Kidney (tissue), 14 donors: ENCODE measurements around the gene B2M. TPM values are rescaled to one million over a fixed set of nuclear protein-coding genes. Genes with fewer than 3 reads are reported as not detected.
"Not testable (repeated sequence)": the region's sequence is repeated elsewhere in the genome, so short reads cannot be mapped to it uniquely, and the experiment has no call there.

Experiments
- DNase-seq, 5 donors: peaks; one replicate each; pipeline ENCODE4 v3.0.0-alpha.2; 2013 to 2020
- FAIRE-seq: peaks from 2 replicates; lab custom pipeline; 2012; peaks lifted over from hg19 to GRCh38; lab: Jason Lieb, UNC
- H3K27ac ChIP-seq, 2 donors: one replicate each; pipeline ENCODE4 v1.7.0; 2013; ENCODE audit warnings: low read depth in 2 of 2, low read length in 2 of 2, inconsistent platforms in 1 of 2
- H3K27me3 ChIP-seq: one replicate; pipeline ENCODE4 v1.7.1; 2013; ENCODE audit warnings: low read length, inconsistent platforms; ENCODE audit not compliant: control insufficient read depth, insufficient read depth
- H3K36me3 ChIP-seq, 3 donors: one replicate each; pipeline versions ENCODE4 v1.7.0 to v1.7.1; 2013; ENCODE audit warnings: low read length in 3 of 3, control low read depth in 1 of 3, inconsistent platforms in 1 of 3; ENCODE audit not compliant: insufficient read depth in 3 of 3, control insufficient read depth in 2 of 3
- H3K4me1 ChIP-seq, 3 donors: one replicate each; pipeline versions ENCODE4 v1.7.0 to v1.7.1; 2013; ENCODE audit warnings: low read length in 3 of 3, inconsistent platforms in 1 of 3, low read depth in 1 of 3; ENCODE audit not compliant: control insufficient read depth in 2 of 3, insufficient read depth in 2 of 3
- H3K4me3 ChIP-seq, 3 donors: one replicate each; pipeline versions ENCODE4 v1.7.0 to v1.8.1; 2013; ENCODE audit warnings: low read length in 3 of 3, control low read depth in 1 of 3, inconsistent platforms in 1 of 3
- H3K9ac ChIP-seq, 3 donors: one replicate each; pipeline versions ENCODE4 v1.7.0 to v1.7.1; 2013; ENCODE audit warnings: low read length in 3 of 3, control low read depth in 1 of 3, inconsistent platforms in 1 of 3
- H3K9me3 ChIP-seq, 3 donors: one replicate each; pipeline versions ENCODE4 v1.7.0 to v1.7.1; 2013; ENCODE audit warnings: low read length in 3 of 3, control low read depth in 1 of 3, inconsistent platforms in 1 of 3; ENCODE audit not compliant: control insufficient read depth in 2 of 3, insufficient read depth in 1 of 3
- CTCF ChIP-seq: IDR thresholded peaks from 3 replicates; pipeline ENCODE4 v1.5.1; 2012; ENCODE audit warnings: mild to moderate bottlenecking, moderate library complexity, borderline replicate concordance; ENCODE audit not compliant: insufficient read depth; ENCODE audit errors: extremely low read depth
- intact Hi-C: fragments of 100-400 bp; cut with DNase I; formaldehyde crosslinking; loops from one replicate; pipeline ENCODE4 v1.11.1; 2022
- polyA plus RNA-seq: library from polyadenylated mRNA; stranded (reverse); fragments of 350-450 nt; fragmentation: Illumina TruSeq; extraction: RNeasy Lipid Tissue Mini Kit (QIAGEN cat#74804); gene quantifications from one replicate; pipeline ENCODE4 v1.2.3, GENCODE V29; 2014; ENCODE audit warnings: low read depth, low replicate concordance; ENCODE audit not compliant: insufficient read depth
- total RNA-seq: library from RNA; stranded (reverse); fragmentation: NEBNext Ultra II Directional; extraction: Animal tissue kit (Norgen Biotek cat#: 25700); gene quantifications from one replicate; pipeline ENCODE4 v1.2.1, GENCODE V29; 2021
- donor health status: control.
- donor health status: control.
- donor health status: control.
- donor health status: control.
- donor health status: control.
- donor health status: DM: yes; HTN: yes; CAD: no.
- donor health status: Normal renal cell carcinoma (clear cell type).

B2M gene
- total and polyA plus RNA-seq, 2 donors from 2014 or later = 1,898 to 3,515 TPM

- DNase-seq (peak in 3 of 5 donors; percentile 12 to 46 (median 41)), FAIRE-seq (no peak)
- Histone ChIP-seq H3K9ac (peak overlapping the region in 1 of 3 donors; percentile 0), H3K4me1 (peaks cover 0 to 6% (median 0%) of the 10 kb centered on the region in 3 donors), H3K9me3 (no peaks in the 10 kb centered on the region), H3K27me3 (no peaks in the 10 kb centered on the region), H3K4me3 (no peak overlapping the region), H3K36me3 (peaks cover 0 to 3% (median 0%) of the 10 kb centered on the region in 3 donors), H3K27ac (peak overlapping the region; percentile 99)
- TF ChIP-seq CTCF = no peak
- intact Hi-C loops = no loop called here
These were observed 15.5 kb downstream of the B2M start for GRCh38 chr15:44726568-44727484.

- FAIRE-seq (no peak), DNase-seq (no peak)
- H3K27ac ChIP-seq = peak overlapping the region; percentile 99
- H3K4me1 ChIP-seq = peaks cover 0 to 6% (median 0%) of the 10 kb centered on the region in 3 donors
- H3K9ac ChIP-seq = no peak overlapping the region
- no peaks in the 10 kb centered on the region for H3K9me3 ChIP-seq
- intact Hi-C loops = no loop called here
- H3K4me3 ChIP-seq = peak overlapping the region in 1 of 3 donors; percentile 70
- TF ChIP-seq CTCF = no peak
- H3K27me3 ChIP-seq = no peaks in the 10 kb centered on the region
- H3K36me3 ChIP-seq = peaks cover 0 to 5% (median 0%) of the 10 kb centered on the region in 3 donors
These were observed 16.3 kb downstream of the B2M start for GRCh38 chr15:44727485-44728231.

- not testable (repeated sequence) for H3K4me1 ChIP-seq
These were observed 16.9 kb downstream of the B2M start for GRCh38 chr15:44728232-44728575.

More at GRCh38 chr15:44728232-44728575, 16.9 kb downstream of the B2M start:
- intact Hi-C loops, FAIRE-seq, H3K36me3 ChIP-seq, DNase-seq, H3K27me3 ChIP-seq, H3K9me3 ChIP-seq: not testable (repeated sequence)
- H3K9ac ChIP-seq = peak overlapping the region; percentile 60 to 98 (median 85)
- peak overlapping the region; percentile 99 for H3K27ac ChIP-seq
- H3K4me3 ChIP-seq = peak overlapping the region; percentile 70 to 98 (median 93)
